ENCODE measurements around the gene GET4.

The GET4 gene

DNA sequence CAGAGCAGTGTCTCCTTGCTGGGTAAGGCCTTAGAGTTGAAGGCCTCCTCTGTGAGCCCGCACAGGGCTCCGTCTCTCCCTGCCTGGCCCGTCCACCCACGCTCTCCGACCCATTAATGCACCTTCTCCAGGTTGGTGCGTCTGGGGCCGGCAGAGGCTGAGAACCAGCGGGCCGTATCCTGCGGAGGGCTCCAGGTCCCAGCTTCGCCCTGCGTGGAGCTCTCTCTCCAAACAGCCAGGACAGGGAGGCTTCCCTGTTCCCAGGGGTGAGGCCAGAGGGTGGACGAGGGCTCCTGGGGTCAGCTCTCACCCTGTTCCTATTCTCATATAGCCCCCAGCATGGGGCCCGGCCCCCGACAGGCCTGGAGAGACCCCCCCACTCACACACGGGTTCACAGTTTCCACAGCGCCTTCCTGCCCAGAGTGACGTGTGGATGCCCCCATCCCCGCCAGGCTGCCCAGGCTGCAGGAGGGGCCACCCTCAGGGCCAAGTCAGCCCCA lies 34.6 kb downstream of the GET4 start:
- Histone ChIP-seq H3K36me3 (ENCODE audit: insufficient read depth, low read length) (no peaks in the 10 kb centered on the region), H3K9me3 (ENCODE audit: control insufficient read depth, insufficient read depth, low read length) (no peaks in the 10 kb centered on the region), H3K4me1 (ENCODE audit: insufficient read depth, low read length) (no peaks in the 10 kb centered on the region), H3K9ac (ENCODE audit: low read depth, low read length) (no peak overlapping the region)

DNA sequence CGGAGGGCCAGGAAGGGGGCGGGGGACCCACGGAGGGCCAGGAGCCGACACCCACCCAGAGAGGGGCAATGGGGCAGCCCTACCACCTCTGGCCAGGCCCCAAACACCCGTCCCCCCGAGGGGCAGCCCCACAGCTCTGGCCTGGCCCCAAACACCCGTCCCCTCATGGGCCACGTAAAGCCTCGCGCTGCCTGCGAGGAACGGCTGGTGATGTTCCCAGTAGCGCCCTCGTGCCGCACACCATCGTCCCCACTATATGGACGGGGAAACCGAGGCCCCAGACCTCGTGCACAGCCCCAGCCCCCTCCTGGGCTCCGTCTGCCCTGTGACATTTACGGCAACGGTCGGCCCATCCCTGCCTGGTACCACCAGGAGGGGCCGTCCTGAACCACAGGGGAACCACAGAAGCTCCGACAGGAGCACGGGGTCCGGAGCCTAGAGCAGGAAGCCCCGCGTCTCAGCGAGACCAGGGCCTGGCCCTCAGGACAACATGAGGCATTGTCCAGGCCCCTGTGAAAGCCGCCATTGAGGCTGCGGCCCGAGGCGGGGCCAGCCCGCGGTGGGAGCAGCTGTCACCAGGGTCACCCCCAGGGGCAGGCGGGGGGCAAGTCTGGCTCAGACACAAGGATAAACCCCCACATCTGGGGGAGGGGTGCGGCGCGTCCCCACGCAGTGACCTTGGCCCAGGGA lies 35.6 kb downstream of the GET4 start:
- Histone ChIP-seq H3K4me1 (ENCODE audit: insufficient read depth, low read length) (no peaks in the 10 kb centered on the region), H3K9ac (ENCODE audit: low read depth, low read length) (no peak overlapping the region), H3K9me3 (ENCODE audit: control insufficient read depth, insufficient read depth, low read length) (no peaks in the 10 kb centered on the region), H3K36me3 (ENCODE audit: insufficient read depth, low read length) (no peaks in the 10 kb centered on the region)

DNA sequence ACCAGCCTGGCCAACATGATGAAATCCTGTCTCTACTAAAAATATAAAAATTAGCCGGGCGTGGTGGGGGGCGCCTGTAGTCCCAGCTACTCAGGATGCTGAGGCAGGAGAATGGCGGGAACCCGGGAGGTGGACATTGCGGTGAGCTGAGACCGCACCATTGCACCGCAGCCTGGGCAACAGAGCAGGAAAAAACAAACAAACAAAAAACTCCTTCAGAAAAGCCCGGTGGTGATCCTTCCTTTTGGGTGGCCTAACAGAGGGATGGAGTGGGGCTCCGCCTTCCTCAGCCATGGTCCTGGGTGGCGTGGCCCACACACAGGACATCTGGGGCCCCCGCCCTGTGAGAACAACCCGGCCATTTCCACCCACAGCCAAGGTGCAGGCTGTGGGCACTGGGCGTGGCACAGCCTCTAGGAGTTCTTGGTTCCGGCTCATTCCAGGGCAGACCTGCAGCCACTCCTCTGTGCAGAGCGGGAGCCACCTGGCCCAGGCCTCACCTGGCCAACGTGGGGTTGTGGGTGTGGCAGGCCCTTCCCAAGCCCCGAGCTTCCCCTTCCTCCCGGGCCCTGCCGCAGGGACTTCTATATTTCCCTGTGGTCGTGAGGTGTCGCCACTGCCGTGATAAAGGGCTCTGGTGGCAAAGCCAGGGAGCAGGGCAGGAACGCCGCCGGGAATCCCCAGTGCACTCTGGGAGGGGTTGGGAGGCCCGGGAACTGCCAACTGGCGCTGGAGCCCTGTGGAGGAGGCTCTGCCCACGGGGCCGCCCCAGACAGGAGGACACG lies 37.6 kb downstream of the GET4 start:
- H3K9ac ChIP-seq (ENCODE audit: low read depth, low read length) = no peak overlapping the region
- H3K36me3 ChIP-seq (ENCODE audit: insufficient read depth, low read length) = no peaks in the 10 kb centered on the region
- H3K9me3 ChIP-seq (ENCODE audit: control insufficient read depth, insufficient read depth, low read length) = no peaks in the 10 kb centered on the region
- H3K4me1 ChIP-seq (ENCODE audit: insufficient read depth, low read length) = no peaks in the 10 kb centered on the region

DNA sequence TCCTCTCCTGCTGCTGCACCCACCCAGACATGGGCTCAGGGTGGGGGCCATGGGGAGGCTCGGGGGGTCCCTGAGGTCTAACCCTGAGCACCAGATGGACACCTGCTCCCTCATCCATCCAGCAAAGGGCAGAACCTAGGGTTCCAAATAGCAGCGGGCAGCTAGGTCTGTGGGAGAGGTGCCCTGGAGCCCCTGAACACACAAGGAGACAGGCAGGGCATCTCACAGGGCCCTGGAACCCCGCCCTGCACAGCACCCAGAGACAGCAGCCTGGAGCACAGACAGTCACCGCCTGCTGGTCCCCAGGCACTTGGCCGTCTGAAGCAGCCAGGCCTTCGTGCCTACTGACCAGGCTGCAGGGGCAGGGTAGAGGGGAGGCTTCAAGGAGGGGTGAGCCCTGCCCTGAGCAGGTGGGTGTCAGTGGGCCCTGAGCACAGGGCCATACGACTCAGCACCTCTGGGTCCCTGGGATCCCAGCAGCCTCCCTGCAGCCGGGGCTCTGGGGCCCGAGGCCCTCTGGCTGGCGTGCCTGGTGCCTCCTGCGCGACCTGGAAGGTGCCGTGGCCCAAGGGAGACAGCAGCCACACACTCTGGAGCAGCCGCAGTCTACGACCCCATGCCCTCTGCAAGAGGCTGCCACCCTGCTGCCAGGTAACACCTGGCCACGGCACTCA lies 38.3 kb downstream of the GET4 start:
- Histone ChIP-seq H3K4me1 (ENCODE audit: insufficient read depth, low read length) (no peaks in the 10 kb centered on the region), H3K36me3 (ENCODE audit: insufficient read depth, low read length) (no peaks in the 10 kb centered on the region), H3K9me3 (ENCODE audit: control insufficient read depth, insufficient read depth, low read length) (no peaks in the 10 kb centered on the region), H3K9ac (ENCODE audit: low read depth, low read length) (no peak overlapping the region)

DNA sequence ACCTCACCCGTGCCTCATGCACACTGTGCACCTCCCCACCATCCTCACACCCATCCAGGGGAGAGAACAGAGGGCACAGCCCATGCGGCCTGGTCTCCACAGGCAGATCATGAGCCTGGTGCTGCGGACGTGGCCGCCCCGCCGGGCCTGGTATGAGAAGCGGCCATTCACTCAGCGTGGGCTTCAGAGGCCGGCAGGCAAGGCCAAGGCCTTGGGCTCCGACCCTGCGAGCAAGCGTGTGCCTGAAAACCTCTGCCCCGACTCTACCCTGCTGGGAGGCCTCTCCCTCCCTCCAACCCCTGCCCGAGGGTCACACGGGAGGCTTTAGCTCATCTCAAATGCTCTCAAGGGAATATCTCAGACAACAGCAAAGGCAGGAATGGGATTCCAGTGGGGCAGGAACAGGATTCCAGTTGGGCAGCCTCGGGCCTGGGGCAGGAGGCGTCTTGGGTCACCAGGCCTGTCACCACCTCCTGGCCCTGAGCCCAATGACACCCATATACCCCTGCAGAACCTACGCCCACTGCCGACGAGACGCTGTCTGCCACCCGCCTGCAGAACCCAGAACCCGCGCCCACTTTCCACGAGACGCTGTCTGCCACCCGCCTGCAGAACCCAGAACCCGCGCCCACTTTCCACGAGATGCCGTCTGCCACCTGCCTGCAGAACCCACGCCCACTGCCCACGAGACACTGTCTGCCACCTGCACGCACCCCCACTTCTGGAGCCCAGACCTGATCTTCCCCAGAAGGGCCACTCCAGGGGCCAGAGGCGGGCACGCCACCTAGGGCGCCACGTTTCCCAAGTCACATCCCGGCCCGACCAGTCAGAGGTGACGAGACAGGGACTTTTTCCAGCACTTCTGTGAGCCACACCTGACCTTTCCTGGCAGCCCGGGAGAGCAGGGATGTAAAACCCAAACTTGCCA lies 39.2 kb downstream of the GET4 start:
- Histone ChIP-seq H3K9me3 (ENCODE audit: control insufficient read depth, insufficient read depth, low read length) (no peaks in the 10 kb centered on the region), H3K36me3 (ENCODE audit: insufficient read depth, low read length) (no peaks in the 10 kb centered on the region), H3K9ac (ENCODE audit: low read depth, low read length) (no peak overlapping the region), H3K4me1 (ENCODE audit: insufficient read depth, low read length) (no peaks in the 10 kb centered on the region)

DNA sequence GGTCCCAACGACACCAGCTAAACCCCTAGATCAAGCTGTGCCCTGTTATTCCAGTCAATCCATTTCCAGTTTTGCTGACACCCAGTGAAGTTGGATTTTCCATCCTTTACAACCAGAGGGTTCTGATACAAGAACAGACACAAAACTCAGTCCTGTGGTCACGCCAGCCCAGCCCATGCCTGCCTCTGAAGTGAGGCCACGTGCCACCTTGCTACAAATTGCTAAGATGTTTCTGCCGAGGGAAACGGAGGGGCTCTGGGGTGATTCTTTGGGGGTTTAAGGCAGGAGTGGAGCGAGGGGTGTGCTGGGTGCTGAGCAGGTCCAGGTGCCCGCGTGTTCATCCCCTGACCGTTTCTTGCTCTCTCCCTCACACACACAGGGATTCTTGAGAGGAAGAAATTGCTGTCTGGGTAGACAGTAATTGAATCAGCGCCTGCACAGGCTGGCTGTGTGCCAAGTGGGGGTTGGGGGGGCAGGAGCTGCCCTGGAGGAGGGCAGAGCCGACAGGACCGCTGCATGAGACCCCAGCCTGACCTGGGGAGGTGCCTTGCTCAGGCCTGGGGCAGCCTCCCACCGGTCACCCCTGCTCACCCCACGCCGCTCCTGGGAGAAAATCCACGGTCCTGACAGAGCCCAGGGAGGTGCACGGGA lies 40.1 kb downstream of the GET4 start:
- Histone ChIP-seq H3K9me3 (ENCODE audit: control insufficient read depth, insufficient read depth, low read length) (no peaks in the 10 kb centered on the region), H3K9ac (ENCODE audit: low read depth, low read length) (no peak overlapping the region), H3K36me3 (ENCODE audit: insufficient read depth, low read length) (no peaks in the 10 kb centered on the region), H3K4me1 (ENCODE audit: insufficient read depth, low read length) (no peaks in the 10 kb centered on the region)

DNA sequence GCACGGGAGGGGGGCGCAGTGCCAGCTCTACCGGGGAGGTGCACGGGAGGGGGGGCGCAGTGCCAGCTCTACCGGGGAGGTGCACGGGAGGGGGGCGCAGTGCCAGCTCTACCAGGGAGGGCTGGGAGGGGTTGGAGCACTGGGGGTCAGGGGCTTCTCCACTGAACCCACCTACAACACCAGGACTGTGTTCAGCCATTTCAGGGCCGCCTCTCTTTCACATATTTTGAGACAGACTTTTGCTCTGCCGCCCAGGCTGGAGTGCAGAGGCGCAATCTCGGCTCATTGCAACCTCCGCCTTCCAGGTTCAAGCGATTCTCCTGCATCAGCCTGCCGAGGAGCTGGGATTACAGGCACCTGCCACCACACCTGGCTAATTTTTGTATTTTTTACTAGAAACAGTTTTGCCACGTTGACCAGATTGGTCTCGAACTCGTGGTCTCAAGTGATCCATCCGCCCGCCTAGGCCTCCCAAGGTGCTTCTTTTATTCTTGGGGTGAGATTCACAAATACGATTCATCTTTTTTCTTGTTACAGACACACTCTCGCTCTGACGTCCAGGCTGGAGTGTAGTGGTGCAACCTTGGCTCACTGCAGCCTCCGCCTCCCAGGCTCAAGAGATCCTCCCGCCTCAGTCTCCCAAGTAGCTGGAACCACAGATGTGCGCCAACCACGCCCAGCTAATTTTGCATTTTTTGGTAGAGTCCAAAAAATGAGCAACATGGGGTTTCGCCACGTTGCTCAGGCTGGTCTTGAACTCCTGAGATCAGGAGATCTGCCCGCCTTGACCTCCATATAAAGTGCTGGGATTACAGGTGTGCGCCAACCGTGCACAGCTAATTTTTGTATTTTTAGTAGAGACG lies 41.1 kb downstream of the GET4 start:
- Histone ChIP-seq H3K4me1 (ENCODE audit: insufficient read depth, low read length) (no peaks in the 10 kb centered on the region), H3K9ac (ENCODE audit: low read depth, low read length) (no peak overlapping the region), H3K36me3 (ENCODE audit: insufficient read depth, low read length) (no peaks in the 10 kb centered on the region), H3K9me3 (ENCODE audit: control insufficient read depth, insufficient read depth, low read length) (no peaks in the 10 kb centered on the region)

DNA sequence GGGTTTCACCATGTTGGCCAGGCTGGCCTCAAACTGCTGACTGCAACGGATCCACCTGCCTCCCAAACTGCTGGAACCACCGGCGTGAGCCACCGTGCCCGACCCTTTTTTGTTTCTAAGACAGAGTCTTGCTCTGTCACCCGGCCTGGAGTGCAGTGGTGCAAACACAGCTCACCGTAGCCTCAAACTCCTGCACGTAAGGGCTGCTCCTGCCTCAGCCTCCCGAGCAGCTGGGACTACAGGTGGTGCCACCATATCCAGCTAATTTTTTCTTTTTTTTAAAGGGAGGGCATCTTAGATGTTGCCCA lies 41.7 kb downstream of the GET4 start:
- Histone ChIP-seq H3K9me3 (ENCODE audit: control insufficient read depth, insufficient read depth, low read length) (no peaks in the 10 kb centered on the region), H3K4me1 (ENCODE audit: insufficient read depth, low read length) (no peaks in the 10 kb centered on the region), H3K9ac (ENCODE audit: low read depth, low read length) (no peak overlapping the region), H3K36me3 (ENCODE audit: insufficient read depth, low read length) (no peaks in the 10 kb centered on the region)

DNA sequence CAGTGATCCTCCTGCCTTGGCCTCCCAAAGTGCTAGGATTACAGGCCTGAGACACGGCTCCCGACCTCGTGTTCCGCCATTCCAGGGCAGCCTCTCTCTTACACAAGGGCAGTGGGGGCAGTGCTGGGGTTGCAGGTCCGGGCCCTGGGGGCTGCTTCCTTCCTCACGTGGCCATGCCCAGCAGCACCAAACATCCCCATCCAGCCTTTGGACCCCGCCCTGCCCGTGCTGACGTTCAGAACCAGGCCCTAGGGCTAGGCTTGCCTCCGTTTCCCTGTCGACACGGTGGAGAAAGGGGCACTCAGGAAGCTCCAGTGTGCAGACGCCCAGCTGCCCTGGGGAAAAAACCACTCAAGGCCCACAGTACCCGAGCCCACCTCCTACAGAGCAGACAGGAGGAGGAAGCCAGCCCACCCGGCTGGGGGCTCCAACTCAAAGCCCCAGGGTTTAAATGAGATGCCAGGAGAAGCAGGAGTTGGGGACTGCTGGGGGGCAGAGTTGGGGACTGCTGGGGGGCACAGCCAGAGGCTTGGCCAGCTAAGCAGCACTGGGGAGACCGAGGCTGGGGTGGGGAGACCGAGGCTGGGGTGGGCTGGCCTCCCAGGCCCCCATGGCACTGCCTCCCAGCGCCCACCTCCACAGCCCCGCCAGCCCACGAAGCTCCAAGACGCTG lies 42.2 kb downstream of the GET4 start:
- no peaks in the 10 kb centered on the region for H3K36me3 ChIP-seq (ENCODE audit: insufficient read depth, low read length)
- no peak overlapping the region for H3K9ac ChIP-seq (ENCODE audit: low read depth, low read length)

DNA sequence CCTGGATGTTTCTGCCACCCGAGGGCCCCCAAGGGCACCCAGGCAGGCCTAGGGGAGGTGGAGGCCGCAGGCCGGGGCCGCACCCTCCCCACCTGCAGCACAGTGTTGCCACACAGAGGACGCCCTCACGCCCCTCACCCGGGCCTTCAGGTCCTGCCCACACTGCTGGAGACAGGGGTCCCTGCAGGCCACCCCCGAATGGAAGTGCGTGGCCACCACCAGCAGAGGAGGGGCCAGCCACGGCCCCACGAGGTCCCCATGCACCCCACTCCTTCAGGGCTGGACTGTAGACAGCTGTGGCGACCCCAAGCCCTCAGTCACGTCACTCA lies 42.7 kb downstream of the GET4 start:
- H3K9me3 ChIP-seq (ENCODE audit: control insufficient read depth, insufficient read depth, low read length) = no peaks in the 10 kb centered on the region
- no peak overlapping the region for H3K9ac ChIP-seq (ENCODE audit: low read depth, low read length)
- no peaks in the 10 kb centered on the region for H3K36me3 ChIP-seq (ENCODE audit: insufficient read depth, low read length)
- peaks cover 3% of the 10 kb centered on the region; the same call in 1 of the 2 replicates for H3K4me1 ChIP-seq (ENCODE audit: insufficient read depth, low read length)

More for the DNA sequence above, 42.2 kb downstream of the GET4 start:
- Histone ChIP-seq H3K4me1 (ENCODE audit: insufficient read depth, low read length) (peaks cover 3% of the 10 kb centered on the region; the same call in 1 of the 2 replicates), H3K9me3 (ENCODE audit: control insufficient read depth, insufficient read depth, low read length) (no peaks in the 10 kb centered on the region)

DNA sequence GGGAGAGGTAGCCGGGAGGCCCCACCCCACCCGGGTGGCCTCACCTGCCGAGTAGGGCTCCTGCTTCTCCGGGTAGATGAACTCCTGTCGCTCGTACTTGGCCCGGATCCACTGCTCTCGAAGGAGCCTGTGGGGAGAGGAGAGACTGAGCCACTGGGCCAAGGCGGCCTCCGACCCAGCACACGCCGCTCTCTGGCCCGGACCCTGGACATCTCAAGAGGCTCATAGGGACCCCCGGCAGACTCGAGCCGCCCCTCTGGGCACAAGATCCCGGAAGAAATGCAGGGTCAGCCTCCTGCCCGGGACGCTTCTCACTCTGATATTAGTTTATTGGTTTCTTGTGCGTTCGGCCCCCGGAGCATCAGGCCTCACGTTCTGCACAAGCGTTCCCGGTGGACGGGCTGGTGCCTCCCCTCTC lies 43.6 kb downstream of the GET4 start:
- Histone ChIP-seq H3K4me1 (ENCODE audit: insufficient read depth, low read length) (peaks cover 3% of the 10 kb centered on the region; the same call in 1 of the 2 replicates), H3K9ac (ENCODE audit: low read depth, low read length) (no peak overlapping the region), H3K9me3 (ENCODE audit: control insufficient read depth, insufficient read depth, low read length) (no peaks in the 10 kb centered on the region), H3K36me3 (ENCODE audit: insufficient read depth, low read length) (no peaks in the 10 kb centered on the region)

DNA sequence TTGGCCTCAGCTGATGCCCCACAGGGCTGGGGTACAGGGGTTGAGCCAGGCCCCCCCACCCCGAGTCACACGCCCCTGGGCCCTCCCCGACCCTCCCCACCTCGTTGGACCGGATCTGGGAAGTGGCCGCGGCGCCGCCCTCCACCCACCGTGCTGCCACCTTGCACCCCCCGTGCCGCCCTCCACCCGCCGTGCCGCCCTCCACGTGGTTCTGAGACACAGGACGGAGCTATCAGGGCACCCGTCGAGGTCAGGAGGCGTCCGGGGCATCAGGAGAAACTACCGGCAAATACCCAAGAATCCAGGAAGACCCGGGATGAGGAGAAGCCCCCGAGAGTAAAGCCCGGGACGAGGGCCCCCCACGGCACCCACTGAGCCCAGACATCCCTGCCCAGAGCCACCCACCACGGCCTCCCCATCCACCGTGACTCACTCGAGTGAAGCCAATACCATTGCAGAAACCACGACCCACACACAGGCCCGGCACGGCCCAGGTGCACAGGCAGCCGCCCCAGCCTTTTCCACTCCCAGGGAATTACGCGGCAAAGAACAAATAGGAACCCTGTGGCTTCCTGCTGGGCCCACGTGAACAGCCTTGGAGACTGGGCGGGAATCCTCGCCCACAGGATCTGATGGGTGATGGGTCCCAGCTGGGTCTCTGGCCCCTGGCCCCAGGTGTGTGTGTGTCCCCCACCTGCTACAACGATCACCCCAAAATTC lies 44.2 kb downstream of the GET4 start:
- H3K9me3 ChIP-seq (ENCODE audit: control insufficient read depth, insufficient read depth, low read length) = no peaks in the 10 kb centered on the region
- H3K9ac ChIP-seq (ENCODE audit: low read depth, low read length) = no peak overlapping the region
- no peaks in the 10 kb centered on the region for H3K36me3 ChIP-seq (ENCODE audit: insufficient read depth, low read length)
- H3K4me1 ChIP-seq (ENCODE audit: insufficient read depth, low read length) = peaks cover 3% of the 10 kb centered on the region; the same call in 1 of the 2 replicates
